Stimulated activated CD4-positive, alpha-beta T cell treated with anti-CD3 and anti-CD28 coated beads, Interleukin-1b, Interleukin-23, amount 100 ng/mL, for 24 hours (primary cell): ENCODE results near the gene MAP7D2.
A peak's percentile ranks its signal among the peaks of the same experiment; 100 is the strongest.
"Not testable (repeated sequence)": the region's sequence is repeated elsewhere in the genome, so short reads cannot be mapped to it uniquely, and the experiment has no call there.

Source experiments
- DNase-seq, 4 experiments: peaks; one replicate each; pipeline ENCODE4 v3.0.0-alpha.2; 2020; ENCODE audit warnings: low read depth in 4 of 4, low spot score in 1 of 4

MAP7D2 gene

DNA sequence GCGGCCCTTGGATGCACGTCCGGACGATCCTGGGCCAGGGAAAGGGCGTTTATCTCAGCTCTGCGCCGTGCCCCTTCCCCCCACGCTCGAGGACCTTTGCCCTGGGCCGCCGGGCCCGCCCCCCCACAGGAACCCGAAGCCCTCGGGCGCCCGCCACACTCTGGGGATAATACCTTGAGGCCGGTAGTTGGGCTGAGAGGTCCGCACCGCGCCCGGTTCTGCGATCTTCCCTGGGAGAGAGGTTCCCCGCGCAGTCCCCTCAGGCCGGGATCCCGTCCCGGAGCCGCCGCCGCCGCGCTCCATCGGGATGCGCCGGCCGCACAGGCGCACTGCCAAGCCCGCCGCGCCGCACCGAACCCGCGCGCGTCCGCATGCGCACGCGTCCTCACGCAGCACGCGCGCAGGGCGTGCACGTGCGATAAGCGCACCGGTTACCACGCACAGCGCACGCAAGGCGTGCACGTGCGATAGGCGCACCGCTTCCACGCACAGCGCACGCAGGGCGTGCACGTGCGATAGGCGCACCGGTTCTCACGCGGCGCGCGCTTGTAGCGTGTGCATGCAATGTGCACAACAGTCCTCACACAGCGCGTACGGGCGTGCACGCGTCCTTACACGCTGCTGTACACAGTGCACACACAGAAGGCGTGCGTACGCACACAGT is at the start of gene MAP7D2:
TSS of gene MAP7D2 (minus strand) at position 331 of the 664 bp plus-strand sequence. CDS start at position 303, 28 bp downstream.
- DNase-seq, result no peak

DNA sequence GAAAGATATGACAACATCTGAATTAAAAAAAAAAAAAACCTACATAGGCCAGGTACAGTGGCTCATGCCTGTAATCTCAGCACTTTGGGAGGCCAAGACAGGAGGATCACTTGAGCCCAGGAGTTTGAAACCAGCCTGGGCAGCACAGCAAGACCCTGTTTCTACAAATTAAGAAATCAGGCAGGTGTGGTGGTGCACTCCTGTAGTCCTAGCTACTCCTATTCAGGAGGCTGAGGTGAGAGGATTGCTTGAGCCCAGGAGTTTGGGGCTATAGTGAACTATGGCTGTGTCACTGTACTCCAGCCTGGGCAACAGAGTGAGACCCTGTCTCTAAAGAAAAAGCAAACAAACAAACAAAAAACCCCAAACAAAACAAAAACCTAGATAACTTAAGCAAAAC is 45.8 kb upstream of the MAP7D2 start:
- not testable (repeated sequence) for DNase-seq

DNA sequence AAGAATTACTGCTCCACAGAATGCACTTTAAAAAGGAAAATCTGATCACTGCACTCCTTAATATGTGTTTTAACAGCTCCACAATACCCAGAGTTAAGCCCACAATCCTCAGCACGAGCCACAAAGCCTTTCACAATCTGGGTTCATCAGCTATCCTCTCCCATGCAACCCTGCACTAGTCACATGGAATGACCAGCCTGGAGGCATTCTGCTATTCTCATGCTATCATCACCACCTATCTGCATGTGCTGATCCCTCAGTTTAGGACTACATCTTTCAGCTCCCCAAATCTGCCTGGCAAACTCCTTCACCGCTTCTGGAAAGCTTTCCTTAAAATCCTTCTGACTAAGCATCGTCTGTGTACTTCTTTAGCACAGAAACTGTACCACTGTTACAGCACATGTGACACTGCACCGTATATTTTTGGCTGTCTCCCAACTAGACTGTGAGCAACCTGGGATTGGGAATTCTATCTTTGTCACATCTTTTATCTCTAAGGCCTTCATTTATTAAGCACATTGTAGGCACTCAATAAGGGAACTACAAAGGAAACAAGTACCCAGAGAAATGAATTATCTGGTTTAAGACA is 43.2 kb upstream of the MAP7D2 start:
- no peak for DNase-seq

DNA sequence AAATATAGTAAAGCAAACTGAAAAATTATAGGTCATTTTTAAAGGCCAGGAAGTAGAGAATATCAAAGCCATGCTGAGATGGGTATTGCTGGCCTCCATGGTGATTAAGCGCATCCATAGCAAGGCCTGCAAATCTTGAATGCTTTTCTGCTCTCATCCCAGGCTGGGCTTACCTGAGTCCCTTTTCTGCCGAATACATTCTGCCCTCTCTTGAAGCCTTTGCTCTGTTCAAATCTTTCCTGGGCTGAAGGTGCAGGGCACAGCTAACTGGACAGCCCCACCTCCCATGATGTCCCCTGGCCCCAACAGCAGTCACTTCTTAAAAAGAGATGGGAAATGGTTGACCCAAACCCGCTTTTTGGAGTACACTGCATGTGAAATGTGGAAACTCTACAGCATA is 35.0 kb upstream of the MAP7D2 start:
- DNase-seq, result no peak

DNA sequence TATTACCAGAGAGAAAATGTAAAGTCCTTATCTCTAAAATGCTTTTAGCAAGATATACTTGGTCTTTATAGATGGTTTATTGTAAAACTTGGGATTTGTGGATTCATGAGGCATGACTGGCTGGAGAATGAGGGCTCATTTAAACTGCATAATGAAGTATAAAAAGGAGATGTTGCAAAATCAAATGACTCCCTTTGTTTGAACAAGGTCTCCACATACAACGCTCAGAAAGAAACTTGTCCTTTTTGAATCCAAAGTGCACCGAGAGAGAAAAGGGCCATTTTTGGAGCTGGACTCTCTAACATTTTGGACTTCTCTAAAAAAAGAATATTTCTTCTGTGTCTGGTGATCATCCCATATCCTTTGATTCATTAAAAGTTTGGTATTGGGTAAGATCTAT is 32.6 kb upstream of the MAP7D2 start:
- DNase-seq, result no peak

DNA sequence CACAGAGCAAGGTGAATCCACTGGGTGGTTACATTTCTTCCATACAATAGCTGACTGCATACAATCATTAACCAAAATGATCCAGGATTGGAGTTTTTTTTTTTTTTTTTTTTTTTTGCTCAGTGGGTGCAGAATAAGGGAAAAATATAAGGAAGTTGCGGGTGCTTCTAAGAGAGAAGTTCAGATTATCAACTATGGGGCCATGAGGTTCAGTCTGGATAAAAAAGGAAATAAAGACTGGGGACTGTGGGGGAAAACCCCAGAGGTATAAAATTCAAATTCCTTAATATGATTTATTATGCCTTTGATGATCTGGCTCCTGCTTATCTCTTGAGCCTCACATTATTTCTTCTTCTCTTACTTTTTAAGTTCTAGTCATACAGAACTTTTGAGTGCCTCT is 30.9 kb upstream of the MAP7D2 start:
- DNase-seq, result no peak

DNA sequence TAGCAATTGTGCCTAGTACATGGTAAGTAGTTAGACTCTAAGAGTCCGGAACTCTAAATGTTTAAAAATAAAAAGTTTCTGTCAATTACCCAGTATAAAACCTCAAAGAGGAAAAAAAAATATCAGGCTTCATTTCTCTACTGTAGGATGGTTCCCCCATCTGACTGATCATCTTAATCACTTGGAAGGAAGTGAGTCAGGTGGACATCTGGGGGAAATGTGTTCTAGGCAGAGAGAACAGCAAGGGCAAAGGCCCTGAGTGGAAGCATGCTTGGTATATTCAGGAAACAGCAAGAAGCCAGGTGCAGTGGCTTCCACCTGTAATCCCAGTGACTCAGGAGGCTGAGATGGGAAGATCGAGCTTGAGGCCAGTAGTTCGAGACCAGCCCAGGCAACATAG is 27.8 kb upstream of the MAP7D2 start:
- DNase-seq, result no peak

DNA sequence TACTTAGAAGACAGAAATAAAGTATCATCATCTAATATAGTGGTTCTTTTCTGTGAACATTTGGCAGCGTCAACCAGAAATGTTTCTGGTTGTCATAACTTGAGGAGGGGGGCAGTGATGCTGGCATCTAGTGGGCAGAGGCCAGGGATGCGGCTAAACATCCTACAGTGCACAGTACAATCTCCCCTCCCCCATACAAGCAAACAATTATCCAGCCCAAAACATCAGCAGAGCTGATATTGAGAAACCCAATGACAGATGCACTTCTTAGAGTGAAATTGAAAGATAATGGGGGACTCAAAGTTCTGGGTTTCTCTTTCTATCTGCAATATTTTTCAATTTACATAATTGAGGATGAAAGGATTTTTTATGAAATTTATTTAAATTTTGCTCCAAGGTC is 26.9 kb upstream of the MAP7D2 start:
- DNase-seq, result no peak

DNA sequence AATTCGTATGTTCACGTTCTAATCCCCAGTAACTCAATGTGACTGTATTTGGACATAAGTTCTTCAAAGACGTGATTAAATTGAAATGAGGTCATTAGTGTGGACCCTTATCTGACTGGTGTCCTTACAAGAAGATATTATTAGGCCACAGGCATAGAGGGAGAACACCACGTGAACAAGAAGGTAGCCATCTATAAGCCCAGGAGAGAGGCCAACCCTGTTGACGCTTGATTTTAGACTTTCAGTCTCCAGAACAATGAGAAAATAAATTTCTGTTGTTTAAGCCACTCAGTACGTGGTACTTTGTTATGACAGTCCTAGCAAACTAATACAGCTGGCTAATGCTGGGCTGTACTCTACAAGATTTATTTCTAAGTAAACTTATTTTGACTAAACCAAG is 26.4 kb upstream of the MAP7D2 start:
- no peak for DNase-seq

DNA sequence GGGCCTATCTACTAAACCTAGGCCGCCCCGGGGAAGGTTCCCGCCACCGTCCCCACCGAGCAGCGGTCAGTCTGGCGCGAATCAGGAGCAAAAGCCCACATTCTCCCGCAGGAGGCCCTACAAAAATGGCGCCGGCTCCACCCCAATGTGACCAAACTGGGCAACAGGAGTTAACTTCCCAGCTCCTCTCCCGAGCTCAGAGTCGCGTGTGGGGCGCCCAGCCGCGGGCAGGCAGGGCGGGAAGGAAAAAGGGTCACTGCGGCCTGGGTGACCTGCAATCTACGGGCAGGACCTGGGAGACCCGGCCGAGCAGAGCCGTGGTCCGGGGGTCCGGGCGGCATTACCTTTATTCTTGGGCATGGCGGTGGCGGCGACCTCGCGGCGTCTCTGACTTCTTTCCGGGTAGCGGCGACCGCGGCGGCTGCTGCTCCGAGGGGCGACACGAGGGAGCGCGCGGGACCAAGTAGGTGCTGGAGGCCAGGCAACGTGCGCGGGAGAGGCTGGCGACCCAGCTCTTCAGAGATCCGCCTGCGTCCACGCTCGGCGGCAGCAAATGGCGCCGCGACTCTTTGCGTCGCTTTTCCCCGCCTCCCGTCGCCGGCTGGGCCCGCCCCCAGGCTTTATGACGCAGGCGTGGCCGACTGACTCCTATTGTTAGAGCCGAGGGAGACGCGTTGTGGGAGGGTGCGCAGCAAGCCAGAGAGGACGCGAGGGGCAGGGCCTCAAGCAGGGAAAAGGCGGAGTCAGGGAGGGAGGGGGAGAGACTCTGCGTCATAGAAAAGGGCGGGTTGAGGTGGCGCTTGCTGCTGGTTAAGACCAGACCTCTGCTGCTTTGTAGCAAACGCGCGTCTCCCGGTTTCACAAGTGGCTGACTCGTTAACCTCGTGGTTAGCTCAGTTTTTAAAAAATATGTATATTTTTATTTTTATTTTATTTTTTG is 24.8 kb upstream of the MAP7D2 start, which contains the start of gene EIF1AX:
TSS of gene EIF1AX (minus strand) at position 558 of the 940 bp plus-strand sequence. CDS start at position 360, 198 bp downstream.
- peak; percentile 83 to 92 (median 88) for DNase-seq

DNA sequence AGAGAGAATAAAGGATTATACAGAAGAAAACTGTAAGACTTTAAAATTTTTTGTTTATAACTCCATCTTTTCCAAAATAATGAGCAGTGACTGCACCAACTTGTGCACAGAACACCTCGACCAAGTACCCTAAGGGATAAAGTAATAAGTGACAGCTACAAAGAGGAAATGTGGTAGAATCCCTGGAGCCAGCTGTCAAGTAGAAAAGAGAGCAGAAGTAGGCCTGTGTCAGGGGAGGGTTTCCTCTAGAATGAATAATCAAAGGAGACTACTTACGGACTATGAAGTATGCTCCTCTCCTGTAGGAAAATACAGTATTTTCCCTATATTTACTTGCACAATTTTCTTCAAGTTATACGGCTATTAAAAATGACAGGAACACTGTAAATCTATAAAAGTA is 23.7 kb upstream of the MAP7D2 start:
- DNase-seq, result no peak

DNA sequence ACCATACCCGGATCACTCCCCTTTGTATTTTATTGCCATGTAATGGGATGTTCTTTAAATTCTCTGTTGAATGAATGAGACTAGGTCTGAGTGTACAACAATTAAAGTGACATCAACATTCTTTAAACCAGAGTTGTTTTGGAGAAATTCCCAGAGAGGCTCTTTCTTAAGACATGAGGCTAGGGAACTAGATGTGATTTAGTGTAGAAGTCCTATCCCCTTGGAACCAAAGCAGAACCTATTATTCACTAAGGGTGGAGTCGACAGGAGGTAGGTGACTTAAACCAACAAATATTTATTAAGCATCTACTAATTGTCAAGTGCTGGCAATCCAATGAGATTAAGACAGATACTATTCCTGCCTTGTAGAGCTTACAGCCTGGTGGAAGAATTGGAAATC is 23.3 kb upstream of the MAP7D2 start:
- DNase-seq, result no peak

DNA sequence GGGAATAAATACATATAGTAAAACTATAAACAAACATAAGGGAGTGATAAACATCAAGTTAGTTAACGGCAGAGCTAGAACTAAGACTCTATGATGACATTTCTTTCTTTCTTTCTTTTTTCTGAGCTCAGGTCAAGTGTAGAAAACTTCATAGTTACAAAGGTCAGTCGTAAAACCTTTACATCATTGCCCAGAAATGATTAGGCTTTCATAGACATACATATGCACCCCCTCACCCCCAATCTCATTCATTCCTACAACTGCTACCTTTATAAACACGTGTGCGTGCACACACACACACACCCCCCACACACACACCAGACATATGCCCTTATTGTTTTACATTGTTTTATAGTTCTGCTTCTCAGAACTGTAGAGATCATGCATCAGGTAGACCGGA is 19.2 kb upstream of the MAP7D2 start:
- DNase-seq, result no peak

DNA sequence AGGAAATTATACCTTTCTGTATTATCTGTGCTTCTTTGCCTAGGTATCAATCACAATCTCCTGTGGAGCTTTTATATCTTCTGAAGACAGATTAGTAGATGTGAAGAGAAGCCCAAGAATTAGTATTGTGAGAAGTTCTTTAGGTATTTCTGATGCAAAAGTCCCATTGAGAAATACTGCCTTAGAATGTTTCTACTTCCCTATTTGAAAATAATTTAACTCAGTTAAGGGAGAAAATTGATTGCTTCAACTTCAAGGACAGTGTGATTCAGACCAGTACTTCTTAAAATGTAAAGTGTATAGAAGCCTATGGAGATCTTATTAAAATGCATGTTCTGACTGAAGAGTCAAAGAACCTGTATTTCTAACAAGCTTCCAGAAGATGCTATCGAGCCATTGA is 16.0 kb upstream of the MAP7D2 start:
- no peak for DNase-seq

DNA sequence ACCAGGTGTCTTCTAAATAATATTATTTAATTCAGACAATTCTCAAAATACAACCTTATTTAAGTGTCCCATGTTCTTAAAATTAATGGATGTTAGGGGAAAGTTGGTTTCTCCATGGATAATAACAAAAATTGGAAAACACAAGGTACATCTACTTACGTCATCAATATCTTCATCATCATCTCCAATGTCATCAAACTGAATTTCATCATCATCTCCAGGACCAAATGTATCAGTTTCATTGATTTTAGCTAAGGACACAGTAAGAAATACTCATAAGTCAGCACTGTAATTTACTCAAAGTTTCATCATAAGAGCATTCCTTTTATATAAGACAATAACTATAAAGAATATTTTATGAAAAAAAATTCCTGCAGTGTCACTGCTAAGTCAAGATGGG is 13.7 kb upstream of the MAP7D2 start:
- no peak for DNase-seq

DNA sequence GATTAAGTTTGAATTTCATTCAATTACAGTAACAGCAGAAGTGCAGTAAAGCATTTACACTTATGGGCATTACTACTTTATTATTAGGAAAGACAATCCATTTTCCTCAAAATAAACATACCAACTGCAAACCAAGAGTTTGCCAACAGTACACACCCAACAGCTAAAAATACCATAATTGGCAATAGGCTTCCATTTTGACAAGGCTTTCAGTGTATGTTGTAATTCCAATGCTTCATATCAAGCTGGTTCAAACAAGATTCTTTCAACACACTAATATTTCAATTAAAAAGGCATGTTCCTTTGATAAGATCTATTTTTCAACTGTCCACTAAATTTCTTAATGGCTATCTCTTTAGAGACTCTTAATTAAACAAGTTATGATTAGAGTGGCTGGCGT is 12.8 kb upstream of the MAP7D2 start:
- DNase-seq, result no peak

DNA sequence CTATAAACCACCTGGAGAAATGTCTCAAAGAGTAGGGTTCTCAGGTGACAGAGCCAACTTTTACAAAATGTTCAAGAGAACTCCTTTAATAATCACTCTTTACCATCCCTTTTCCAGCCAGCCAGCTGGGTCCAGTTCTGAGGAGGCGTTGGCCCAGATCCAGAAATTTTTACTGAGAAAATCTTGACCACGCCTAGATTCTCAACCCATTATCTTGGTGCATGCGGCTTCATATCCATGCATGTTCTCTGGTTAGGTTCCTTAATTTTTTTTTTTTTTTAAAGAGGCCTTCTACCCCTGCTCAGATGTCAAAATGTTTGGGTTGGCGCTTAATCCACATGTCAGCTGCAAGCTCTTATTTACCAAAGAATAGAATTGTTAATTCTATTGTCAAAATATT is 12.0 kb upstream of the MAP7D2 start:
- DNase-seq, result no peak

DNA sequence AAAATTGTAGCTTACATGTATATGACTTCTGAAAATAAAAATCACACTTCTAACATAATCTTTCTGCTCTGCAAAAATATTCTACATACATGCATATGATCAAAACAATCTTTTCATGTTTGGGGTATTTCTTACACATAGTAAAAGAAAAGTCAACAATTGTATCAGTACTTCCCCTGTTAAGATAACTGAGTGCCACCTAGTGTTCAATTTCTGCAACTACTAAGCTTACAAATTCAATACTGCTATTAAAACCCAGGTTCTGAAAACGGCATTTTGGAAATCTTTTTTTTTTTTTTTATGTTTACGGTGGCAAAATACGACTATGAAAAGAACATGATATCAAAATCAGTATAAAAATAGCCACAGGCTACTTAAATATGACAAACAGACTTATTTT is 10.7 kb upstream of the MAP7D2 start:
- DNase-seq, result not testable (repeated sequence)

DNA sequence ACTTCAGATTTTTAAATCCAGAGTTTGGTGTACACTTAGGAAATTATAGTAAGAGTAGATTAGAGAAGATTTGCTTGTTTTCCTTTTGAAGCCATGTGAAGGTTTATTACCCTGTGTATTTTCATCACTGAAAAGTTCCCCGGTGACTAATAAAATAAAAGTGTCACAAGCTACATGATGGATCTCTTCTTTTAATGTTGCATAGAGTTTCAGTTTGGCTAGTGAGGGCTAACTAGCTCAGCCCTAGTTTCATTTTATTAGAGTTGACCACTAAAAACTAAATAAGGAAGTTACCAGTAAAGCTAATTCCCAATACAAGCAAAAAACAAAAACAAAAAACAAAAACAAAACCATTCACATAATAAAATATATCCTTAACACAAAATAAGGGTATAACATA is 10.1 kb upstream of the MAP7D2 start:
- not testable (repeated sequence) for DNase-seq

DNA sequence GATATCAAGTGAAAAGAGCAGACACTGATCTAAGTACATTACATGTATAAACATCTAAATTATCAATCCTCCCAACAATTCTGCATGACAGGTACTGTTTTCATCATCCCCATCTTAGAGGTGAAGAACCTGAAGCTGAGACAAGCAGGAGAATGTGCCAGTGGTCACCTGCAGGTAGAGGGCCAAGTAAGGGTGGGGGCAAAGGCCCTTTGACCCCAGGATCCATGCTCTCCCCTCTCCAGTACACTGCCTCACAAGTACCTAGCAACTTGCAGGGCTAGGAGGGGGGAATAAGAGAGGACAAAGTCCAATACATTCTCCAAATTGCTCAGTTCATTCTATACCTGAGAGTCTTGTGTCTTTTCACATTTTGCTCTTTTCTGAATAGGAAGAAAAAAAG is 8.3 kb upstream of the MAP7D2 start:
- no peak for DNase-seq

DNA sequence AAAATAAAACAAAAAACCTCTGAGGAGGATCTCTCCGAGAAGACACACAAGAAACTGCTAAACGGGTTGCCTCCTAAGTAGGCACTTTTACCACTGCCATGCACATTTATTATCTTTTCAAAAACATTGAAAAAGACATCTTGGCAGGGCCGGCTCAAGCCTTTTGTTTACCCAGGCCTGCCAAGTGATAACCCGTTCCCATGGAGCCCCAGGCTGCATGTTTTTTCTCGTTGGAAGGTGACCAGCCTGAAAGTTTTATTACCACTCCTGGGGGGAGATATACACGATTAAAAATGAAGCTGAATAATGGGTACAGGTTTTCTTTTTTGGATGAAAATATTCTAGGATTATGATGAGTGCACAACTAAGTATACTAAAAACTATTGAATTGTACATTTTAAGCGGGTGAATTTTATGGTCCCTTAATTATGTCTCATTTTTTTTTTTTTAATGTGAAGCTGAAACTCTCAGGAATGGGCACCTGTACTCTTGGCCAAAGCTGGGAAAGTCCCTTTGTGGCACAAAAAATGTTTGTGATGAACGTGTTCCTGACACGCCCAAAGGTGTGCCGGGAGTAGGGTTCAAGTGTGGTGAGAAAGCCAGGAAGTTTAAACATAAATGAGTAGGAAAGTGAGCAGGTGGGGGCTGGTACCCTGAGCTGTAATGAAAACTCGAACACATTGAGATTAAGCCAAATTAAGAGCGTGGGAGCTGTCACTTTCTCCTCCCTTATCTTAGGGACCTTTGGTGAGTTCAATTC is 1.5 kb upstream of the MAP7D2 start:
- no peak for DNase-seq
